ENCODE measurements around the gene ATP8B1. TPM values are rescaled to one million over a fixed set of nuclear protein-coding genes. Genes with fewer than 3 reads are reported as not detected.

The ATP8B1 gene
- total and polyA plus RNA-seq, 2 of the 8 experiments (the other 6 are each of a cell fraction or from before 2014, with no cell fraction given) = 1.1 to 4.6 TPM

- TF ChIP-seq CHD7 (IDR thresholded peaks at IDR 0.05; ENCODE audit: insufficient replicate concordance, low read length) = no peak
- no peak for TF ChIP-seq TBP (IDR thresholded peaks at IDR 0.05; ENCODE audit: low read depth, low read length)
- TF ChIP-seq RXRA (IDR thresholded peaks at IDR 0.05; ENCODE audit: insufficient read depth, low read depth, low read length) = no peak
- TF ChIP-seq CEBPB (IDR thresholded peaks at IDR 0.05; ENCODE audit: low read depth, low read length) = no peak
- no peak for TF ChIP-seq USF2 (IDR thresholded peaks at IDR 0.05; ENCODE audit: low read length)
- TF ChIP-seq GTF2F1 (IDR thresholded peaks at IDR 0.05; ENCODE audit: borderline replicate concordance, low read depth, low read length) = no peak
- no peak for TF ChIP-seq FOSL1 (IDR thresholded peaks at IDR 0.05; ENCODE audit: insufficient read depth, low read depth, low read length)
- TF ChIP-seq ASH2L (IDR thresholded peaks at IDR 0.05; ENCODE audit: low read length) = no peak
- no peak for TF ChIP-seq PHF8 (conservative IDR thresholded peaks at IDR 0.05; ENCODE audit: low read depth, low read length)
- no peak for TF ChIP-seq KDM1A (IDR thresholded peaks at IDR 0.05; ENCODE audit: borderline replicate concordance, low read length)
Observed at GRCh38 chr18:57787068-57787685, 15.9 kb downstream of the ATP8B1 start (continued).

Data from H1 (cell line).